ENCODE results near the gene CNOT4. TPM values are rescaled to one million over a fixed set of nuclear protein-coding genes. Genes with fewer than 3 reads are reported as not detected.
A peak's percentile ranks its signal among the peaks of the same experiment; 100 is the strongest.

The CNOT4 gene
- polyA plus RNA-seq, 2 of the 4 experiments (the other 2 are of a cell fraction): 10.0 to 16.4 TPM

DNA sequence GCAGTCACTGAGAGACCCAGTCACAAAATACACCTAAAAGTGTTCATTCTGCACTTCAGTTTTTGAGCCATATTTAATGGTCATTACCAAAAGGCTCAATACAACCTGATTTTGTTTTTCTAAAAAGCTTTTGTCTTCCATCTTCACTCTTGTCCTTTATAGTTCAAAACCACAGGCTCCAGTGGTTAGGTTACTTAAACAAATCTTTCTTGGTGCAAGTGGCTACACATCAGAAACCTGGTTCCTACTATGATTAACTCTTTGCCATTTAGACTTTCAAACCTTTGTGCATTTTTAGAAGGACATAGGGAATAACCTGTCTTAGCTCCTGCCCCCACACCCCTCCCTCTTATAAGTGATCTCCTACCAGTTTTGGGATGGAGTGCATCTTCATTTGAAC, 140.5 kb downstream of the CNOT4 start (continued):
- no peak for TF ChIP-seq ELK1 (IDR thresholded peaks at IDR 0.05; ENCODE audit: low read depth, low read length)
- TF ChIP-seq MAFK (IDR thresholded peaks at IDR 0.05; ENCODE audit: partially characterized antibody): no peak
- no peak for TF ChIP-seq JUNB (IDR thresholded peaks at IDR 0.05)
- no peak for TF ChIP-seq FOSL2 (IDR thresholded peaks at IDR 0.05)
- TF ChIP-seq FOSL2 (CRISPR knock-in tag; IDR thresholded peaks at IDR 0.05): no peak
- TF ChIP-seq BHLHE40 (IDR thresholded peaks at IDR 0.05; ENCODE audit: low read depth, low read length): no peak
- TF ChIP-seq JUN (IDR thresholded peaks at IDR 0.05): no peak

GRCh38 chr7:135368416-135369186, 141.3 kb downstream of the CNOT4 start:
- ATAC-seq (no peak), FAIRE-seq (no peak), DNase-seq (ENCODE audit: low read depth in 1 of 2, low spot score in 1 of 2) (no peak)
- Histone ChIP-seq H3K4me2 (no peak overlapping the region), H3K4me3 (no peak overlapping the region), H3K9me3 (no peaks in the 10 kb centered on the region), H3K4me1 (peaks cover 10% of the 10 kb centered on the region; the same call in 2 of the 3 replicates), H3K27ac (no peak overlapping the region)
- 95% methylated on average over 5 of the region's 5 CpGs for WGBS (ENCODE audit: missing lambda C conversion rate)
- ChIA-PET CTCF (no interaction called here), POLR2A (no interaction called here)
- no peak for TF ChIP-seq MAZ (IDR thresholded peaks at IDR 0.05; ENCODE audit: borderline replicate concordance, low read depth, low read length)
- TF ChIP-seq HOXB13 (CRISPR knock-in tag; IDR thresholded peaks at IDR 0.05; ENCODE audit: low read depth): no peak
- no peak for TF ChIP-seq TFCP2L1 (CRISPR knock-in tag; IDR thresholded peaks at IDR 0.05)
- TF ChIP-seq MYC (IDR thresholded peaks at IDR 0.05; ENCODE audit: borderline replicate concordance, low read length): no peak
- no peak for TF ChIP-seq HDAC2 (IDR thresholded peaks at IDR 0.05)
- TF ChIP-seq BHLHE40 (IDR thresholded peaks at IDR 0.05; ENCODE audit: low read depth, low read length): no peak

- FAIRE-seq (no peak), ATAC-seq (peak; percentile 47 to 76; a peak in 3 of 6 replicates)
- CTCF ChIA-PET: interaction anchor here (0.5 kb wide), 1 partner anchor 22 kb away, joined by 3 read pairs; no protein-coding TSS in a partner anchor
Measured at GRCh38 chr7:135366843-135367508, 142.9 kb downstream of the CNOT4 start.

More at GRCh38 chr7:135366843-135367508, 142.9 kb downstream of the CNOT4 start:
- Histone ChIP-seq H3K4me3 (no peak overlapping the region), H3K4me1 (peaks cover 10% of the 10 kb centered on the region; the same call in 2 of the 3 replicates), H3K27ac (0 out of 6 replicates have a peak overlapping the region, but pooled peaks of 1 of the 2 experiments have one; percentile 32), H3K4me2 (peak overlapping the region; percentile 27), H3K9me3 (no peaks in the 10 kb centered on the region)
- POLR2A ChIA-PET: no interaction called here
- TF ChIP-seq, protein P1, sequence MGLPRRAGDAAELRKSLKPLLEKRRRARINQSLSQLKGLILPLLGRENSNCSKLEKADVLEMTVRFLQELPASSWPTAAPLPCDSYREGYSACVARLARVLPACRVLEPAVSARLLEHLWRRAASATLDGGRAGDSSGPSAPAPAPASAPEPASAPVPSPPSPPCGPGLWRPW (IDR thresholded peaks at IDR 0.05): no peak
- TF ChIP-seq EHF (CRISPR knock-in tag; IDR thresholded peaks at IDR 0.05): no peak
- TF ChIP-seq POLR2AphosphoS2 (conservative IDR thresholded peaks at IDR 0.05; ENCODE audit: low read length): no peak
- no peak for TF ChIP-seq HOXA7 (CRISPR knock-in tag; IDR thresholded peaks at IDR 0.05)
- TF ChIP-seq, protein P2, sequence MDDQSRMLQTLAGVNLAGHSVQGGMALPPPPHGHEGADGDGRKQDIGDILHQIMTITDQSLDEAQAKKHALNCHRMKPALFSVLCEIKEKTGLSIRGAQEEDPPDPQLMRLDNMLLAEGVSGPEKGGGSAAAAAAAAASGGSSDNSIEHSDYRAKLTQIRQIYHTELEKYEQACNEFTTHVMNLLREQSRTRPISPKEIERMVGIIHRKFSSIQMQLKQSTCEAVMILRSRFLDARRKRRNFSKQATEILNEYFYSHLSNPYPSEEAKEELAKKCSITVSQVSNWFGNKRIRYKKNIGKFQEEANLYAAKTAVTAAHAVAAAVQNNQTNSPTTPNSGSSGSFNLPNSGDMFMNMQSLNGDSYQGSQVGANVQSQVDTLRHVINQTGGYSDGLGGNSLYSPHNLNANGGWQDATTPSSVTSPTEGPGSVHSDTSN (IDR thresholded peaks at IDR 0.05): no peak
- TF ChIP-seq FOSB (CRISPR knock-in tag; IDR thresholded peaks at IDR 0.05): no peak
- no peak for TF ChIP-seq SMC3 (IDR thresholded peaks at IDR 0.05)
- TF ChIP-seq, protein P3, sequence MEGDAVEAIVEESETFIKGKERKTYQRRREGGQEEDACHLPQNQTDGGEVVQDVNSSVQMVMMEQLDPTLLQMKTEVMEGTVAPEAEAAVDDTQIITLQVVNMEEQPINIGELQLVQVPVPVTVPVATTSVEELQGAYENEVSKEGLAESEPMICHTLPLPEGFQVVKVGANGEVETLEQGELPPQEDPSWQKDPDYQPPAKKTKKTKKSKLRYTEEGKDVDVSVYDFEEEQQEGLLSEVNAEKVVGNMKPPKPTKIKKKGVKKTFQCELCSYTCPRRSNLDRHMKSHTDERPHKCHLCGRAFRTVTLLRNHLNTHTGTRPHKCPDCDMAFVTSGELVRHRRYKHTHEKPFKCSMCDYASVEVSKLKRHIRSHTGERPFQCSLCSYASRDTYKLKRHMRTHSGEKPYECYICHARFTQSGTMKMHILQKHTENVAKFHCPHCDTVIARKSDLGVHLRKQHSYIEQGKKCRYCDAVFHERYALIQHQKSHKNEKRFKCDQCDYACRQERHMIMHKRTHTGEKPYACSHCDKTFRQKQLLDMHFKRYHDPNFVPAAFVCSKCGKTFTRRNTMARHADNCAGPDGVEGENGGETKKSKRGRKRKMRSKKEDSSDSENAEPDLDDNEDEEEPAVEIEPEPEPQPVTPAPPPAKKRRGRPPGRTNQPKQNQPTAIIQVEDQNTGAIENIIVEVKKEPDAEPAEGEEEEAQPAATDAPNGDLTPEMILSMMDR (IDR thresholded peaks at IDR 0.05): no peak
- TF ChIP-seq RCOR1 (IDR thresholded peaks at IDR 0.05; ENCODE audit: low read depth, low read length): no peak
- TF ChIP-seq CHD2 (IDR thresholded peaks at IDR 0.05; ENCODE audit: low read length, partially characterized antibody): no peak
- TF ChIP-seq JUN (IDR thresholded peaks at IDR 0.05): no peak
- no peak for TF ChIP-seq REST (IDR thresholded peaks at IDR 0.05)
- TF ChIP-seq ZFP36 (IDR thresholded peaks at IDR 0.05; ENCODE audit: borderline replicate concordance, partially characterized antibody): no peak
- no peak for TF ChIP-seq HOXB5 (CRISPR knock-in tag; IDR thresholded peaks at IDR 0.05)
- TF ChIP-seq E2F6 (IDR thresholded peaks at IDR 0.05; ENCODE audit: borderline replicate concordance, low read depth): no peak
- no peak for TF ChIP-seq MAZ (IDR thresholded peaks at IDR 0.05; ENCODE audit: borderline replicate concordance, low read depth, low read length)
- 54% methylated on average over 7 of the region's 7 CpGs for WGBS (ENCODE audit: missing lambda C conversion rate)
- peak in 1 of 2 experiments; percentile 37 for DNase-seq (ENCODE audit: low read depth in 1 of 2, low spot score in 1 of 2)
